Measurements from ENCODE around the gene CMSS1.

CMSS1 gene

DNA sequence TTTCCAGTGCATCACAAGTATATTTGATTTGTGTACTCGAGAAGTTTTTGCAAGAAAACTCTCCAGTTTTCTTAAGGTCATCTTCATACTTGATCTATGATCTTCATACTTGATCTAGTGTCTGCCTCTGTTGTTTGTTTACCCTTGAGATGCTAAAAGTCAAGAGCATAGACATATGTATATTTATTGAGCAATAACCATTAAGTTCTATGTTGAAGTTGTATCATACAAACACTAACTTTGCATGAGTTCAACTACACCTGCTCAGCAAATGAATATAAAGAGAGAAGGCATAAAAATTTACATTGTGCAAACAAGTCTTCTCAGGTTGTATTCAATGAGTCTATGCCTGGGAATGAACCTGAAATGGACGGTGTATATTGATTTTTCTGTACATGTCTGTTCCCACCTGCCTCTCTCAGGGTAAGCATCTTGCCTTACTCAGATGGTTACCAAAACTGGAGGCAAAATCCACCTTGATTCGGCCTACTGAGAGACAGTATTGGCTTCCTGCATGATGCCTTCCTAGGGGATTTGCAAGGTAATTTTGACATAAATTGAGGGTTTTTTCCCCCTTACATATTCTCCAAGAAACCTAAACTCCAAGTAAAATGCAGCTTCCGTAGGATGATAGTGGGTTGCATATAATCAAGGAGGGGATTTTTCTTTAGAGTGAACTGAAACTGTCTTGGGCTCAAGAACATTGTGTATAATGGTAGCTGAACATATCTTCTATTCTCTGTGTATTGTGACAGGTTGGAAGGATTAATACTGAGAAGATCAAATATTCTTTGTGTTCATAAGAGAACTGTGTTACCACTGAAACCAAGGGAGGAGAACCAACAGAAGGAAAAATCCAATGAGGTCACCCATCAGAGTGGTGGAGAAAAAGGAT lies 186.2 kb downstream of the CMSS1 start:
- no peak for DNase-seq

DNA sequence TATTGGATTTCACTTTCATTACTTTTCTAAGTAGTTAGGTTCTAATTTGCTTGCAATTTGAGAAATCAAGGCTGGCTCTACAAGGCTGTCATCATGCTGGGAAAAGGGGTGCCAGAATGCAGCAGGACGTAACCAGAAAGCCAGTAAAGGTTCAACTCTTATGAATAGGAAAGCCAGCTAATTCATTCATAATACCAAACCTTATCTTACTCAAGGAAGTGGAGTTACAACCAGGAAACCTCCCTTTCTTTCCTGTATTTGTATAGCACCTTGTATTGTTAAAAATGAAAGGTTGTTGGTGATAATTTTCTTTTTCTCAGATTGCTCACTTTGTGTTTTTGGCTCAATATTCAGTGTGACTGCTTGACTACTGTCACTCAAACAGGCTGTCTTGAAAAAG lies 187.3 kb downstream of the CMSS1 start:
- no peak for DNase-seq

DNA sequence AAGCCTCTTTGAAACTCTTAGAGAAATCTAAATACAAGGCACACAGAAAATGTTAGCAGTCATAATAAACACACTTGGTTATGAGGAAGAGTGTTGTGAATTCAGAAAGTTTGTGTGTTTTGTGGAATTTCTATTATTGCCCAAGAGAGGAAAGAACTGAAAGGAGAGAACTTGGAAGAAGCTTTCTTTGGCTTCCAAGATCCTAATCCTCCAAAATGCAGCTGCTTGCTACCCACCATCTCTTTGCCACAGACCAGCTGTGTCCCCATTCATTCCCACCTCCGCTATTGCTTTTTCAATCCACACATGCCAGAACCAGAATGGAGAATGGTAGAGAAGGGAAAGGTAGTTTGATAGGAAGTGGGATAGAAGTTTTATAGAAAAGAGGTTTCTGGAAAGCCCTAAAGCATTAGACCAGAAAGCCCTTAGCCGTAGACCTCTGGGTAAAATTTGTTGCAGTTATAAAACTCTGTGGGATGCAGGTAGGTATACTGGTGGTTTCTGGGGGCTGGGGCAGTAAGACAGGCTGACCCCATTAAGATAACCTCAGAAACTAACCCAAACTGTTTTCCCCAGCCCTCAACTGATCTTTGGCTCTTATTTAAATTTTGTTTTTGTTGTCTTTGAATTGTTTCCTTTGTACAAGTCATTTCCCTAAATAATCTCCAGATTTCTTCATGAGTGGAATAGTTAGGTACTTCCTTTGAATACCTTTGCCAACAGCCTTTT lies 188.2 kb downstream of the CMSS1 start:
- DNase-seq: no peak

DNA sequence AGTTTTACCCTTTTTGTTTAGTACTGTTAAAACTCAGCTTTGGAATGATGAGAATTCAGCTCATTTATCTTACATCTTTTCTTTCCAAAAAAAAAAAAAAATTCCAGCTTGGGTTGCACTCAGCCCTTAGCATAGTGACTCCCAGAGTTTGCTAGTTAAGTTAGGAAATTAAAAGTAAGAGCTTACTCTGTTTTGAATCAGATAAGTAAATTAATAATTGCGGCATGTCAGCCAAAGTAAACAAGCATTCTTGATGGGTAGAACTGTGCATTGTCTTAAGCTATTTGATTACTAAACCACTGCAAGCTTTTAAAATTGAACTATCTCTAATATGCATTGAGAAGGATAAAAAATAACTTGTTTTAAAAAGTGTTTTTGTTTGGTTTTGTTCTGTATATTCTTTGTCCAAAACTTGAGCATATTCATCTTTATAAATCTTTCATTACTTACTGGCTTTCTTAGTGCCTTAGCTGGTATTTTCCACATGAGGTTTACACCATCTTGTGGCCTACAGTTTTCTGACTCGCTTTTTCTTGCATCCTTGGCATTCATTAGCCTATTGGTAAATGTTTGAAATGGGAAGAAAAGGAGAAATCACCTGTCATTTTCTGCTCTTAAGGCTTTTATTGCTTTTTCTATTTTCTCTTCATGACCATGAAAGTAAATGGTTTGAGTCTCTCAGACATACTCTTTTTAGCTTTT lies 189.1 kb downstream of the CMSS1 start:
- no peak for DNase-seq

DNA sequence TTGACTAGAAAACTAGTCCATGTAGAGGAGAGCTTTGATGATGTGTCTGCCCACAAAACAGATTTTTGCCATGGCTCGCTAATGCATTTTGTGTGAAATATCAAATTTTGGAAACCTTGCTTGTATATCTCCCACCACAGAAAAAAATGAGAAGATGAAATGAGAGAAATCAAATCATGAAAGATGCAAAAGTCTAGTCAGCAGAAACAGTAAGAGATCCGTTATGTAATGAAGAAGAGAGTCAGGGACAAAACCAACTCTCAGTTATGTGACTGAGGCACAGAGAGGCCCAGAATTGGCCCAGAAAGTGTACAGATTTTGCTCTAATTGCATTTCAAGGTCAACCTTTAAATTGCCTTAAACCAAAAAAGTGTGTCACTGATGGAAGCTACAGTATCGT lies 189.7 kb downstream of the CMSS1 start:
- no peak for DNase-seq

DNA sequence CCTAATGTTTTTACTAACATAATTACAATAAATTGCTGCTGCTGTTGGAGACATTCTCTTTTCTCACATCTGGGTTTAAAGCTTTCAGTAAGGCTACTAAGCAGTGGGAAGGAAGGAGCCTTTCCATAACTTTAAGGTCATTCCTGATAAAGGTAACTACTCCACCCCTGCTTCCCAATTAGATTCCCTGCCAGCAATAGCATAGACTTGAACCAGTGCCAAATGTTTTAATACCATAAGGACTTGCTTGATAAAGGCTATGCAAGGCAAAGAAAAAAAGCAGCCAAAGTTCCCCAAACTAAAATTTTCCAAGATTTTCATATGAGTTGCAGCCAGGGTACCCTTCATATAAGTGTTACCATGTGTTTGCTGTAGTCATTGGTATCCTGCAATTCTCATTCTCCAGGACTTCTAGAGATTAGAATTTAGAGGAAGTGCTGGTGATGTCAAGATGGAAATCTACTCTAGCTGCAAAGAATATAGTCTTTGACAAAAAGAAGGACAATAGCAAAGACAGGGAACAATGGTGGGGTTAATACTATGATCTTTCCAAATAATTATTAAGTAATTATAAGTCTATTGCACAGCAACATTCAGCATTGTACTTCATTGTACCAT lies 190.5 kb downstream of the CMSS1 start:
- no peak for DNase-seq

DNA sequence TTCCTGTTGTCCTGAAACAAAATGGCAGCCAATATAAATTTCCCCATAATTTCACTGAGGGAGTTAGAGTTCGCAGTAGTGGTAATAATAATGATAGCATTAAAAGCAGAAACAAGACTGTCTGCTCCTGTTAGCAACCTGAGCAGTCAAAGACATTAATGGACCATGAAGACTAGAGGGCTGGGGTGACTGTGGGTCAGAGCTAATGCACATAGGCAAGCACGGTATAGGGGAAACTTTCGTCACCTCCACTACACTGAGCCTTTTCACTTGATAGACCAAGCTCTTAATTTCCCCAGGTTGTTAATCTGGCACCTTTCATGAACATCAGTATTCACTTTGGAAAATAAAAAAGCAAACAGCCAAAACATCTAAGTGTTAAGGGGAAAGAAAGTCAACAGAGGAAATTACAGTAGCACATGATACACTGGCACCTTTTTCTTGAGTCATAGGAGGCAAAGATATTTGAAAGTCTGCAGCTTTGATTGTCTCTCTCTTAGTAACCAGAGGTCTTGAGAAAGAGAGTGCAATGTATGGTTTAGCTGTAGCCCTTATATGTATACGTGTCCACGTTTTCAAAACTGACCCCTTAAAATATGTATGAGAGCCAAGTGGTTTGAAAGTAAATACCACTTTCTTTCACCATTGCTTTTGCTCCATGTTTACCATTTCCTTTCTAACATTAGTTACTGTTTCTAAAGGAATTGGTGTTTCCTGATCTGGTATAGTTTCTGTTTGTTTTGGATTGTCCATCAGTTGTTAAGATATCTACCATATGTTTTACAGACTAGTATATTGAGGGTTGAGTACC lies 191.8 kb downstream of the CMSS1 start:
- DNase-seq: no peak

DNA sequence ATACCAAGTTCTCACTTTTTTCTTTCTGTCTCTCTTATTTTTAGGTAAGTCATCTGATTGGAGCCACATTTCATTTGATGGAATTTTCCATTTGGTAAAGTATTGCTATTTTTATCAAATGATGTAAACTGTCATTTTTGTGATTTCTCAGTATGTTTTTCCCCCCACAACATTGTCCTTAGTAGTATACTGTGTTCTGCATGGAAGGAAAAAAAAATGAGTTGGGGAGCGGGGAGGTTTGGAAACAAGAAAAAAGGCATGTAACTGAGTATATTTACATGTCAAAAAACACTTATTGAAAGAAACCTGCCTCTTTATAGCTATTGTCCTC lies 192.4 kb downstream of the CMSS1 start:
- DNase-seq: no peak

DNA sequence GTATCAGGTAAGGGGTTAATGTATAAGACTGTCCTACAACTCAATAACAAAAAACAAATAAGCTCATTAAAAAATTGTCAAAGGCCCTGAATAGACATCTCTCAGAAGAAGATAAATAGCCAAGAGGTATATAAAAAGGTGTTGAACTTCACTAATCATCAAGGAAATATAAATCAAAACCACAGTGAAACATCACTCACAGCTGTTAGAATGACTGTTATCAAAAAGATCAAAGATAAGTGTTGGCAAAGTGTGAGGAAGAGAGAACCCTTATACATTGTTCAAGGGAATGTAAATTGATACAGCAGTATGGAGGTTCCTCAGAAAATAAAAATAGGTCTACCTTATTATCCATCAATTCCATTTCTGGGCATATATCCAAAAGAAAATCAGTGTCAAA lies 201.1 kb downstream of the CMSS1 start:
- DNase-seq: no peak

DNA sequence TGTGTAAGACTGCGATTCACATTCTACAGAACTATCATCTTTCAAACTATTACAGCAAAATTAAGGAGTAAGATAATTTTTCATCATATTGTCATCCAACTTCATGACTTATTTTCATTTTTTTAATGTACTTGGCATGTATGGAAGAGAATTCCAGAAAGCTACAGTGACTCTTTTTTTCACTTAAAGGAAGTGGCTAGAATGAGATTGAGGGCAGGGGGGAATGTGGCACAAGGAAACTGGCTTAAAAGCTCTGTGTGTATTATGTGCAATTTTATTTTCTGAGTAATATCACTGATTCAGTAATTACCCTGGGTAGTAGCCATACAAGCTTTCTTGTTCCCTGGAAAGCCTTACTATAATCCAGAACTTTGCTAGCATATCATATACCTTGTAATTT lies 202.1 kb downstream of the CMSS1 start:
- no peak for DNase-seq

DNA sequence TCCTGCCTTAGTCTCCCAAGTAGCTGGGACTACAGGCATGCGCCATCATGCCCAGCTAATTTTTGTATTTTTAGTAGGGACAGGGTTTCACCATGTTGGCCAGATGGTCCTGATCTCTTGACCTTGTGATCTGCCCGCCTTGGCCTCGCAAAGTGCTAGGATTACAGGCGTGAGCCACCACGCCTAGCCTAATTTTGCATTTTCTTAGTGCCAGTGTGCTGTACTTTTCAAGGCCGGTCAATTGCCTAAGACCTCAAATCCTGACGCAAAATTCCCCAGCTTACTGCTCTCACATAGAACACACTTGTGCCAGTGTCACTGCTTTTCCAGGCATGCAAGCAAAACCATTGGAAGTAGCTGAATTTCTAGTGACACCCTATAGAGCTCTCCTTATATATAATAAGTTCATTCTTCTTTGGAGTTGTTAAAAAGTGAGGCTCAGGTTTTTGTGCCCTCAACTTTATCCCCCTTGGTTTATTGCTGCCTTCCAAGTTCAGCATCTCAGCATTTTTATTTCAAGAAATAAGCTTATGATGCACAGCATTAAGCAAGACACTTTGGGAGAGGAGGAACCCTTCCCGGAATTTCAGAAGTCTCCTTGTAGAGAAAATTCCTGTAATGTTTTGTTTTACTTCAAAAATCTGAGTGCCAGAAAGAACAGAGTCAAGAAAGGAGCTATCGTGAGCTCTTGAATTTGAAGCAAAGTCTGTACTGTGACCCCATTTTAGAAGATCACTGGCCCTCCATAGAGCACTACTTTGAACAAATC lies 203.4 kb downstream of the CMSS1 start:
- DNase-seq: no peak

DNA sequence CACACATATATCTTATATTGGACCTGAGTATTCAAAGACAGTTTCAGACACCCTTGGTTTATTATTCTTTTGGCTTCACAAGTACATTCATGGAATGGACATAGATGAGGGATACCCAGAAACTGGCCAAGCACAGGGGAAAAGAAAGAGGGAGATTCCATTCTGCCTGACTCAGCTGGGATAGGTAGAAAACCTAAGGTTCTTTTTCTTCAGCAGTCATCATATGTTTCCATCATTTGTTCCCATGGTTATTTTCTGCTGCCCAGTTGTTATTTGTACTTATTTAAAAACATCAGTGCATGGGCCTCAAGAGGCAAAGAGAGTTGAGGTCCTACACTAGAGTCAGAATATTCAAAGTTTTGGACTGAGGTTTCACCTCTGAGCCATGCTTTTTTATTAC lies 204.8 kb downstream of the CMSS1 start:
- DNase-seq: no peak

DNA sequence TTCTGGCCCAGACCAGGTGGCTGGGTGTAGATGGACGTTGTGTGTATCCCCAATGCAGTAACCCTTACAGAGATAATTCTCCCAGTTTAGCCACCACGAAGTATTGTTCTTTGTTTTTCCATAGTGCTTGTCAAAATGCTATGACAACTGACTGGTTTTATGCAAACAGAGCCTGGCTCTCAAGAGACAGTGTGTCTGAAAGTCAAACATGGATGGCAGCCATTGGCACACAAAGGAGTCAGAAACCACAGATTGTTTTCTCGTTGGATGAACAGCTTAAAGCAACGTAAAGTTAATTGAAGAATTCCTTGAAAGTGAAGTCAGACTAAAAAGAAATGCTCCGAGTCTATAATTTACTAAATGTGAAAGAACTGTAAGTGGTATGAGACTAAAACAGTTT lies 205.5 kb downstream of the CMSS1 start:
- DNase-seq: peak in 1 of 2 experiments; percentile 23

DNA sequence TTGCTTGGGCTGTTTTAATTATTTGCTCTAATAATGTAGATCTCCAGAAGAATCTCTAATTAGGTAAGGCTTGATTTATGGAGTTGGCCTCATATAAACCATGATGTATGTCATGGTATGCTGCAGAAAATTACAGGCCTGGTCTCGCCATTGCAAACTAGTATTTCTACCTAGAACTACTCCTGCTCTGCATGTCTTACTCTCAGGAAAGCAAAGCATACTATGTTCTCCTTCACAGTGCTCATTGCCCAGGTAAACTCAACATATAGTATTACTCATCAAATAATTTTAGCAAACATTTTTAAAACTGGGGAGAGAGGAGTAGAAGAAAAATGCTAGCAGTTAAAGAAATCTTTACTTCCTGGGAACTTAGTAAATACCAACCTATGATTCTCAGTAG lies 205.9 kb downstream of the CMSS1 start:
- no peak for DNase-seq

DNA sequence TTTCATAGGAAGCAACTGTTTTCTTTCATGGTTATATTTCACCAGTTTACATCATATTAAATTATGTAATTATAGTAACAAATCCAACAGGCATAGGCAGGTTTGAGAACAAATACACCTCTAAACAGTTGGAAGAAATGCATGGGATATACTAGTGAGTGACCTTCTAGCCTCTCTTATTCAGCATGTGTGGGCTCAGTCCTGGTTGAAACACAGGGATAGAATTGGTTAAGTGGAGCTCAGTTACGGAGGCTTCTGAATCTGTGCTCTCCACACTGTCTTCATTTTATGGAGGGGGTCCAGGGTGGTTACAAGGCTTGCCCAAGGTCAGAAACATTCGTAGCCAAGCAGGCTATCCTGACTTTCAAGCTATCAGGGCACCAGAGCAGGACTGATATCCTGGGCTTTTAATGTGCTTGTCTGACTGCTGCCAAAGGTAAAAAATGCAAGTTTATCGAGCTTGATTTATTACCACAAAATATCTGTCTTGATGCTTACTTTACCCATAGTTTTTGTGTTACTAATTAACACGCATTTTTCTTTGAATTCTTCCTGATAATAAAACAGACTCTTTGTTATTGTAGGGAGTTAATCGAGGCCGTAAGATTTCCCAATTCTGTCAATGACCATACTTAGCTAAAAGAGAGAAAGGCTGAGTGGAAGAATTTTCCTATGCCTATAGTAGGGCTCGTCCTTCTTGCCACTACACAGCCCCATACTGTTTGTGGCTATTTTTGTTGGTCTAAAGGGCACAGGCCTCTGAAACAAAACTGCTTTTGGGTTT lies 207.1 kb downstream of the CMSS1 start:
- no peak for DNase-seq

DNA sequence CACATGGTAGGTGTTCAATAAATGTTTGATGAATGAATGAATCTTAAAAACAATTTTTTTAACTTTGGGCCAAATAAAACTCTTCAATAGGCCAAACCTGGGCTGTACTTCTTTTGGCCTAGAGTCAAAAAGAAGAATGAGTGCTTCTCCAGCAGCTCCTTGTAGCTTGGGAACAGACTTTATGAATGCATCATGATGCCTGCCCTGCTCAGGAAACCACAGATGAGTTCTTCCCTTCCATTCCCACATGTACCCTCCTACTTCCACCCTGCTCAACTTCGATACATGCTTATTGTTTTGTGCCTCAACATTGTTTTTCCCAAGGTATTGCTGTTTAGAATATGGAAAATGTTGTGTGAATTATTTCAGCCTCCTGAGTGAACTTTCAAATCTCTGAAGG lies 209.7 kb downstream of the CMSS1 start:
- no peak for DNase-seq

DNA sequence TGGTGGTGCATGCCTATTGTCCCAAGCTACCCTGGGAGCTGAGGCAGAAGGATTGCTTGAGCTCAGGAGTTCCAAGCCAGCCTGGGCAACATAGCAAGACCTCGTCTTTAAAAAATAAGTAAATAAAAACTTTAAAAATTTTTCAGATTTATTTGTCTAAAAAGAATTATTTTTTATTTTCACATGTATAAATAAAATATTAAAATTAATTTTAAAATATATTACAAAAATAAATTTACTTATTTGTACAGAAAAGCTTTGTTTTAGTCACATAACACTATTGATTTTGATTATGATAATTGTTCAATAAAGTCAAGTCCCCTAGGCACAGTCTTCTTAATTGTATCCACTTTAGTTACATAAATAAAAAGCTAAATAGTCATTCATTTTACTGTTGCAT lies 211.4 kb downstream of the CMSS1 start:
- no peak for DNase-seq

DNA sequence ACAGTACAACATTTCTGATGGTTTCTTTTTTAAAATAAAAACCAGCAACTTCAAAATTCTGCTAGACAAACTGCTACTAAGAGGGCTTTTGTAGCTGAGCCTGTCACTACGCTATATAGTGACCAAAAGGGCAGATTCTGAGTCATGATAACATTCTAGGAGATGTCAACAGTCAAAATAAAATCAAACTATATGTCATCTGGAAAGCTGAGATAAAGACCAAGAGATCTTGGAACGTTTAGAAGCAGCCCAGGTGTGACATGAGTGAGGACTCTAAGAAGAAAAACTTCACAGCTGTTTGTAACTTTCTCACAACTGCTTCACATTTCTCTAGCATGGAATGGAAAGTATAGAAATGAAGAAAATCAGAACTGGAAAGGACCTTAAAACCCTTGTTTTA lies 212.0 kb downstream of the CMSS1 start:
- no peak for DNase-seq

DNA sequence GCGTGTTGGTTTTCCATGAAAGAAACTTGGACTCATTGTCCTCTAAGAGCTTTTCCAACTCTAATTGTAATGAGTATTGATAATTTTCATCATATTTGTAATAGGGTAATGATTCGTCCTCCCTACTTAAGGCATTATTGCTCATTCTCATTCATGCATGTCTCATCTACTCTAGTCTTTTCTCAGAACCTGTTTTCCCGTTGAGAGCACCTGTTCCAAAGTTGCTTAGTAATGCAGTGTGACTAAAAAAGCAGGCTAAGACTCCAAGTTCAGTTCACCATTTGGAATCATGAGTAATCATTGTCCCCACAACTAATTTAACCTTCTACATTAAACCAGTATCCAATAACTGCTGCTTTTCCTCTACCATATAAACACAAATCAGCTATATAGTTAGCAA lies 212.7 kb downstream of the CMSS1 start:
- DNase-seq: no peak

DNA sequence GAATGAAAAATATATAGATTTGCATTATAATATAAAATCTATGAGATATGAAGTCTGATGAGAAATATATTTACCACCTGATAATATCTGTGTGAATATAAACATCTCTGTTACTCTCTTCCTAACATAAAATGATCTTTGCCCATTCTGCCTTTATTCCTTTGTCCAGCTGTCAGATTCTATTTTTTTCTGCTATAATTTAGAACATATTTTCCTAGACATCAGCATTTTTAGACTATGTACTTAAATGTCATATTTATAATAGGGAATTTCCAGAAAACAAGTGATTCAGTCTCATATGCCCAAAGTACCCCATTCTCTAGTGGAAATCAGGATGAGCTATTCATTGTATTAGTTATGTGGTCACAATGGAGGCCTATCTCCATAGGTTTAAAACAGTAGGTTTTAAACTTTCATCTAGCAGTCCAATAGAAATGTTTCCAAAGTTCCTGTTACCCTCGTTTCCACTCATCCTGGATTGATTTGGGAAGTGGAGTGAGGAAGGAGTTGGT lies 213.3 kb downstream of the CMSS1 start:
- no peak for DNase-seq

DNA sequence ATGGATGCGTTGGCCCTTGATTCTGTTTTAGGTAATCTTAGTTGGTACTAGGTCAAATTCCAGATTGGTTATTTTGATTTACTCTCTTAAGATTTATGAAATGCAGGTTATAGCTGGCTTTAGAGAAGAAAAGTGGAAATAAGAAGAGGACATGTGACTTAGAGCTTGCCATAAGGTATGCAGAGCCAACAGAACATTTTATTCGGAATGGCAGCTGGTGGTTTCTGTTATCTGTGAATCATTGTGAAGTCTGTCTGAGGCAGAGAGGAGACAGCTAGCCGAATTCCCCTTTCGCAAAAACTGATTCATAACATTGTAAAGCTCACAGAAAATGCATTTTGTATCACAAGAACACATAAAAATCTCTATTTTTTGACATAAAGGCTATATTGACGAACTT lies 214.6 kb downstream of the CMSS1 start:
- DNase-seq: peak; percentile 33 to 45

Data from NCI-H446 (cell line).